B cell (primary cell): ENCODE data around the gene LRRC4C. TPM values are rescaled to one million over a fixed set of nuclear protein-coding genes. Genes with fewer than 3 reads are reported as not detected.

Source experiments
- ATAC-seq: fragments of 200-7000 bp; cut with Tn5 transposase; one replicate; pipeline ENCODE4 v1.10.0; 2021; ENCODE audit warnings: low read depth, mild to moderate bottlenecking, moderate number of reproducible peaks, moderate library complexity
- CTCF ChIA-PET: fragments of 350-600 bp; sonication (Branson Sonifier 250); formaldehyde crosslinking; loops from one replicate; lab custom pipeline; 2021; ENCODE audit warnings: antibody characterized with exemption, inconsistent platforms; lab: Charles Lee
- POLR2A ChIA-PET: fragments of 350-600 bp; sonication (Branson Sonifier 250); formaldehyde crosslinking; loops from one replicate; lab custom pipeline; 2021; ENCODE audit warnings: antibody characterized with exemption; lab: Charles Lee
- DNase-seq: peaks from one replicate; pipeline ENCODE4 v3.0.0; 2013
- H2AFZ ChIP-seq: 2 replicates; pipeline ENCODE4 v1.6.1; 2012; ENCODE audit warnings: mild to moderate bottlenecking, low read depth, low read length; ENCODE audit not compliant: insufficient read depth, poor library complexity, severe bottlenecking
- H3K27ac ChIP-seq, 2 donors: 1 replicate in 1 of 2; 2 replicates in 1 of 2; pipeline ENCODE4 v1.5.1; 2012 to 2013; ENCODE audit warnings: low read length in 2 of 2, mild to moderate bottlenecking in 2 of 2, moderate library complexity in 1 of 2
- H3K27me3 ChIP-seq, 4 experiments: fragments of 200-600 bp in 1 of 4; sonication (generic) in 1 of 4; replicated peaks in 1 of 4; 1 replicate in 2 of 4; 2 replicates in 2 of 4; pipeline versions ENCODE4 v1.6.1 to v1.7.0; 2013 to 2016; ENCODE audit warnings: low read length in 3 of 4, mild to moderate bottlenecking in 2 of 4, mixed read lengths in 1 of 4, moderate library complexity in 1 of 4; ENCODE audit not compliant: insufficient read depth in 4 of 4, control insufficient read depth in 3 of 4; ENCODE audit errors: control extremely low read depth in 1 of 4
- H3K36me3 ChIP-seq, 2 experiments: replicated peaks in 1 of 2; 1 replicate in 1 of 2; 2 replicates in 1 of 2; pipeline versions ENCODE4 v1.6.1 to v1.7.1; 2013; ENCODE audit warnings: low read length in 1 of 2; ENCODE audit not compliant: insufficient read depth in 2 of 2, control insufficient read depth in 1 of 2; ENCODE audit errors: control extremely low read depth in 1 of 2, extremely low read depth in 1 of 2
- H3K4me1 ChIP-seq, 2 donors: fragments of 200-600 bp in 1 of 2; sonication (generic) in 1 of 2; 1 replicate in 1 of 2; 2 replicates in 1 of 2; pipeline versions ENCODE4 v1.5.1 to v1.6.1; 2013 to 2017; ENCODE audit warnings: low read length in 2 of 2; ENCODE audit not compliant: control insufficient read depth in 2 of 2, insufficient read depth in 2 of 2
- H3K4me2 ChIP-seq: replicated peaks from 2 replicates; pipeline ENCODE3; 2012; ENCODE audit warnings: mild to moderate bottlenecking, low read depth, low read length; ENCODE audit not compliant: poor library complexity, severe bottlenecking
- H3K4me3 ChIP-seq, 5 experiments: fragments of 200-600 bp in 1 of 5; sonication (generic) in 1 of 5; 1 replicate in 3 of 5; 2 replicates in 2 of 5; pipeline versions ENCODE4 v1.5.1 to v1.7.0; 2011 to 2016; ENCODE audit warnings: low read length in 4 of 5, mild to moderate bottlenecking in 4 of 5, low read depth in 2 of 5, control low read depth in 1 of 5, moderate library complexity in 1 of 5; ENCODE audit not compliant: insufficient read depth in 1 of 5; ENCODE audit errors: control extremely low read depth in 1 of 5, extremely low read depth in 1 of 5
- H3K79me2 ChIP-seq: fragments of 200-600 bp; sonication (generic); one replicate; pipeline ENCODE4 v1.6.0; 2016; ENCODE audit warnings: low read length; ENCODE audit not compliant: control insufficient read depth, insufficient read depth
- H3K9ac ChIP-seq: fragments of 200-600 bp; sonication (generic); 2 replicates; pipeline ENCODE4 v1.6.1; 2017; ENCODE audit warnings: mild to moderate bottlenecking, low read length, moderate library complexity
- H3K9me3 ChIP-seq, 3 donors: one replicate each; pipeline versions ENCODE4 v1.6.1 to v1.7.1; 2013; ENCODE audit warnings: low read length in 2 of 3; ENCODE audit not compliant: control insufficient read depth in 2 of 3, insufficient read depth in 1 of 3; ENCODE audit errors: control extremely low read depth in 1 of 3
- H4K20me1 ChIP-seq: 2 replicates; pipeline ENCODE4 v1.6.0; 2012; ENCODE audit warnings: mild to moderate bottlenecking, low read length; ENCODE audit not compliant: insufficient read depth, control insufficient read depth, poor library complexity, severe bottlenecking
- H3K27ac Mint-ChIP-seq: one replicate; pipeline ENCODE4 v1.8.0; 2021; ENCODE audit warnings: mixed read lengths
- H3K27me3 Mint-ChIP-seq: one replicate; pipeline ENCODE4 v1.8.0; 2021; ENCODE audit warnings: mixed read lengths
- H3K4me1 Mint-ChIP-seq: one replicate; pipeline ENCODE4 v1.8.0; 2021; ENCODE audit warnings: mixed read lengths
- H3K4me3 Mint-ChIP-seq: one replicate; pipeline ENCODE4 v1.8.0; 2021; ENCODE audit warnings: mixed read lengths
- H3K9me3 Mint-ChIP-seq: one replicate; pipeline ENCODE4 v1.8.0; 2022; ENCODE audit warnings: mixed read lengths; ENCODE audit not compliant: insufficient read depth
- EZH2 ChIP-seq: IDR thresholded peaks from 2 replicates; pipeline ENCODE4 v1.6.1; 2012; ENCODE audit warnings: borderline replicate concordance, low read depth, mild to moderate bottlenecking, moderate library complexity, low read length; ENCODE audit not compliant: insufficient read depth, poor library complexity, severe bottlenecking
- whole genome bisulfite sequencing: methylation state at CpG from one replicate; pipeline ENCODE4 v1.1.5; 2013; ENCODE audit warnings: missing lambda C conversion rate; ENCODE audit not compliant: insufficient coverage; 5-methylcytosine and 5-hydroxymethylcytosine counted together
- intact Hi-C: fragments of 100-400 bp; cut with micrococcal nuclease; formaldehyde crosslinking; loops from one replicate; pipeline ENCODE4 v1.10.0; 2022
- polyA plus RNA-seq: library from polyadenylated mRNA; depleted of rRNA; stranded (reverse); fragments of >200 nt; gene quantifications from 2 replicates; pipeline ENCODE4 v1.2.3, GENCODE V29; 2012
- total RNA-seq, 2 donors: library from RNA; stranded (reverse); fragments of 120-200 nt in 1 of 2; gene quantifications; 1 replicate in 1 of 2; 2 replicates in 1 of 2; pipeline versions ENCODE4 v1.2.3 to v1.2.4, GENCODE V29; 2013 to 2022
- TF ChIP-seq, protein P1 (sequence below): fragments of 200-600 bp; IDR thresholded peaks from one replicate; pipeline ENCODE4 v1.8.0; 2022; ENCODE audit warnings: antibody characterized with exemption, mild to moderate bottlenecking

The LRRC4C gene
- total and polyA plus RNA-seq, 2 donors (not counting 1 experiment from before 2014, with no cell fraction given), result 0.57 TPM; not detected in 1

- Histone ChIP-seq H3K27ac (no peak overlapping the region), H3K27me3 (no peaks in the 10 kb centered on the region), H3K4me1 (no peaks in the 10 kb centered on the region), H3K4me2 (no peak overlapping the region), H3K9ac (no peak overlapping the region), H4K20me1 (no peaks in the 10 kb centered on the region), H3K9me3 (no peaks in the 10 kb centered on the region), H3K36me3 (no peaks in the 10 kb centered on the region), H3K79me2 (no peaks in the 10 kb centered on the region), H2AFZ (no peak overlapping the region), H3K4me3 (no peak overlapping the region)
- DNase-seq, result no peak
- H3K4me3 Mint-ChIP-seq, result no peak overlapping the region
- ATAC-seq, result no peak
- intact Hi-C loops, result no loop called here
- no peak overlapping the region for H3K27ac Mint-ChIP-seq
- TF ChIP-seq, protein P1, sequence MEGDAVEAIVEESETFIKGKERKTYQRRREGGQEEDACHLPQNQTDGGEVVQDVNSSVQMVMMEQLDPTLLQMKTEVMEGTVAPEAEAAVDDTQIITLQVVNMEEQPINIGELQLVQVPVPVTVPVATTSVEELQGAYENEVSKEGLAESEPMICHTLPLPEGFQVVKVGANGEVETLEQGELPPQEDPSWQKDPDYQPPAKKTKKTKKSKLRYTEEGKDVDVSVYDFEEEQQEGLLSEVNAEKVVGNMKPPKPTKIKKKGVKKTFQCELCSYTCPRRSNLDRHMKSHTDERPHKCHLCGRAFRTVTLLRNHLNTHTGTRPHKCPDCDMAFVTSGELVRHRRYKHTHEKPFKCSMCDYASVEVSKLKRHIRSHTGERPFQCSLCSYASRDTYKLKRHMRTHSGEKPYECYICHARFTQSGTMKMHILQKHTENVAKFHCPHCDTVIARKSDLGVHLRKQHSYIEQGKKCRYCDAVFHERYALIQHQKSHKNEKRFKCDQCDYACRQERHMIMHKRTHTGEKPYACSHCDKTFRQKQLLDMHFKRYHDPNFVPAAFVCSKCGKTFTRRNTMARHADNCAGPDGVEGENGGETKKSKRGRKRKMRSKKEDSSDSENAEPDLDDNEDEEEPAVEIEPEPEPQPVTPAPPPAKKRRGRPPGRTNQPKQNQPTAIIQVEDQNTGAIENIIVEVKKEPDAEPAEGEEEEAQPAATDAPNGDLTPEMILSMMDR, result no peak
- no peak for TF ChIP-seq EZH2
- POLR2A ChIA-PET, result no interaction called here
- H3K9me3 Mint-ChIP-seq, result no peaks in the 10 kb centered on the region
- CTCF ChIA-PET, result interaction anchor here (0.8 kb wide), 1 partner anchor 10 kb away, joined by 4 read pairs; no protein-coding TSS in a partner anchor
- H3K4me1 Mint-ChIP-seq, result no peaks in the 10 kb centered on the region
- H3K27me3 Mint-ChIP-seq, result no peaks in the 10 kb centered on the region
These were observed 12.9 kb downstream of the LRRC4C start for GRCh38 chr11:41446566-41446965.

DNA sequence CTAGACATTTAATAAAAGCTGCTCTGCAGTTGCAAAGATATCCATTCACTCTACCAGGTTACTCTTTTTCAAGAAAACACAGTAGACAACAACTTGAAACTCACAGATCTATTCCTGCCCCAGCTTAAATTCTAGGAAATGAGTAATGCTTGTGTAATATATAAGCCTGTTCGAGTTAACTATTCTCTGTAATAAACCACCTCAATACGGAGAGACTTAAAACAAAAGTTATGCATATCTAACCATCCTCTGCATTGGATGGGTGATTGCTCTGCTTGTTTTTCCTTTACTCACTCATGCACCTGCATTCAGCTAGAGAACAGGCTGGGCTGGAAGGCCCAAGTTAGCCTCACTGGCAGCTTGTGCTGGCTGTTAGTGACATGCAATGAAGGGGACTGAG, 13.3 kb downstream of the LRRC4C start:
- Mint-ChIP-seq H3K4me1 (peaks cover under 1% of the 10 kb centered on the region), H3K9me3 (no peaks in the 10 kb centered on the region)
- no CpG with 5 or more reads among the region's 2 CpGs for WGBS

More for the DNA sequence above, 13.3 kb downstream of the LRRC4C start:
- no peak for ATAC-seq
- CTCF ChIA-PET, result interaction anchor here (0.8 kb wide), 1 partner anchor 9 kb away, joined by 4 read pairs; no protein-coding TSS in a partner anchor
- no peaks in the 10 kb centered on the region for H3K27me3 Mint-ChIP-seq
- Histone ChIP-seq H3K9ac (no peak overlapping the region), H4K20me1 (no peaks in the 10 kb centered on the region), H3K27me3 (no peaks in the 10 kb centered on the region), H3K4me3 (no peak overlapping the region), H3K9me3 (no peaks in the 10 kb centered on the region), H3K4me1 (no peaks in the 10 kb centered on the region), H3K36me3 (no peaks in the 10 kb centered on the region), H3K27ac (no peak overlapping the region), H3K79me2 (no peaks in the 10 kb centered on the region), H3K4me2 (no peak overlapping the region), H2AFZ (no peak overlapping the region)
- no peak for DNase-seq
- POLR2A ChIA-PET, result no interaction called here
- intact Hi-C loops, result no loop called here
- no peak overlapping the region for H3K4me3 Mint-ChIP-seq
- TF ChIP-seq, protein P1, result no peak
- no peak for TF ChIP-seq EZH2
- no peak overlapping the region for H3K27ac Mint-ChIP-seq
